Astrocyte of the cerebellum (primary cell): ENCODE results near the gene ACO1.
A peak's percentile ranks its signal among the peaks of the same experiment; 100 is the strongest.

Experiments
- DNase-seq: peaks from one replicate; pipeline ENCODE4 v3.0.0-alpha.2; 2011; ENCODE audit warnings: low read depth
- H3K4me3 ChIP-seq: 2 replicates; pipeline ENCODE4 v1.5.1; 2011; ENCODE audit warnings: mild to moderate bottlenecking, low read depth, low read length, moderate library complexity
- CTCF ChIP-seq: IDR thresholded peaks from 2 replicates; pipeline ENCODE4 v1.5.1; 2012; ENCODE audit warnings: low read length, low read depth, moderate library complexity, mild to moderate bottlenecking; ENCODE audit errors: missing control alignments
- in situ Hi-C: cut with HindIII; loops from 2 replicates; pipeline ENCODE4 v1.10.0; 2017; ENCODE audit warnings: low sequenced_read_pairs

ACO1 gene

GRCh38 chr9:32463500-32464293 lies 79.3 kb downstream of the ACO1 start:
- TF ChIP-seq CTCF = no peak
- in situ Hi-C loops = no loop called here

GRCh38 chr9:32468740-32469139 lies 84.3 kb downstream of the ACO1 start:
- in situ Hi-C loops = no loop called here
- no peak for TF ChIP-seq CTCF
- no peak overlapping the region for H3K4me3 ChIP-seq
- no peak for DNase-seq

More at GRCh38 chr9:32463500-32464293, 79.3 kb downstream of the ACO1 start:
- H3K4me3 ChIP-seq = no peak overlapping the region
- DNase-seq = no peak

DNA sequence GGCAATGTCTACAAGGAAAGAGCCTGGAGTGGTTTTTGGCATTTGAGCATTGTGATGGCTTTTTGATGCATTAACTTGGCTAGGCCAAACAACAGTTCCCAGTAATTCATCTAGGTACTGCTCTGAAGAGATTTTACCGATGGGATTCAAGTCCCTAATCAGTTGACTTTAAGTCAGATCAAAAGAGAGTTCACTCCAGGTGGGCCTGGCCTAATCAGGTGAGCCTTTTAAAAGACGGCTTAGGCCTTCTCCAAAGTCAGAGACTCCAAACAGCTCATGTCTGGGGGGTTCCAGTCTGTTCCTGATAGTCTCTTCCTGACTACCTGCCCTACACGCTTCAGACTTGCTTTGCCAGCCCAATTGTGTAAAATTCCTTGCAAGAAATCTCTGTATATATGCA lies 87.9 kb downstream of the ACO1 start:
- no peak for TF ChIP-seq CTCF
- H3K4me3 ChIP-seq = no peak overlapping the region
- in situ Hi-C loops = no loop called here
- DNase-seq = no peak

- no peak for DNase-seq
- TF ChIP-seq CTCF = no peak
- no peak overlapping the region for H3K4me3 ChIP-seq
- in situ Hi-C loops = no loop called here
Observed at GRCh38 chr9:32483343-32483742, 98.9 kb downstream of the ACO1 start.

DNA sequence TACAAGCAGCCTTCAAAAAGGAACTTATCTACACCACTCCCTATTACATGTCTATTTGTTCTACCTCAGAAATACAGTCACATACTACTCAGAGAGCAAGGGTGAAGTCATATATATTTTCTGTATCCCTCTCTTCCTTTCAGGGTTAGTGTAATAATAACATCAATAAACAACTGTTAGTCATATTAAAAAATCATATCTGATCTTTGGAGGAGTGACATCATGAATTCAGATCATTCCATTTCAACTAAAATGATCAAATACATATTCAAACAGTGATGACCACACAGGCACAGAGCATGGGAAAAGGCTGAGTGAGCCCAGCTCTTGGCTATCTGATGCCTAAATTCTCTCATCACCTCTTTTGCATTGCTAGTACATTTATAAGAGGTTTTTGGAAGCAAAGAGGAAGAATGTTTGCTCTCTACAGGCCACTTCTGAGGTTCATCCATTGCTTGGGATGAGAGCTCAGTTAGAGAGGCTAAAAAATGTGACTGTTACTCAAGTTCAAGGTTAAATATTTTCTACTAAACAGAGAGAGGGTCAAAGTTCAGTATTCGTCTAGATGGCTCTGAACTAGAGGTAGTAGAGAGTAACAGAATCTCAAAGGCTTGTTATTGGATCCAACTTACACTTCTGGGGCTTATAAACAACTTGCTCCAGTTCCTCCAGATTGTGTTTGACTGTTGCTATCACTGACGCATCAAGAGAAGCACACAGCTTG lies 102.6 kb downstream of the ACO1 start:
- H3K4me3 ChIP-seq = no peak overlapping the region
- DNase-seq = no peak
- no peak for TF ChIP-seq CTCF
- in situ Hi-C loops = no loop called here

DNA sequence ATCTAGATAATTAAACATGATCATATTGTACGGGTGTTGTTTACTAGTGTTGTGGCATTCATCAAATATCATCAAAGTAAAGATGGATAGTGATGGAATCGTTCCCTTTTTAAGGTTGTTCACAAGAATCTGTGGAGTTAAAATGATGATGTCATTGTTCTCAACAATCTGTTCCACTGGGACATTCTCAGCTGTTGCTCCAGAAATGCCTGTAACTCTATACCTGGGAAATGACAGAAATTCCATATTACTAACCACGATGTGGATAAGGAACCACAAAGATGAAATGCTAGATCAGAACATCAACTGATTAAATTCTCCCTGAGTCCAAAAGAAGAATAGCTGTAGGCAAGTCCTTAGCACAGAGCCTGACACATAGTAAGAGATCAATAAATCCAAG lies 103.5 kb downstream of the ACO1 start:
- peak; percentile 24 for DNase-seq
- H3K4me3 ChIP-seq = no peak overlapping the region
- no peak for TF ChIP-seq CTCF
- in situ Hi-C loops = no loop called here
